ENCODE data around the gene SH3BP5.

The SH3BP5 gene

DNA sequence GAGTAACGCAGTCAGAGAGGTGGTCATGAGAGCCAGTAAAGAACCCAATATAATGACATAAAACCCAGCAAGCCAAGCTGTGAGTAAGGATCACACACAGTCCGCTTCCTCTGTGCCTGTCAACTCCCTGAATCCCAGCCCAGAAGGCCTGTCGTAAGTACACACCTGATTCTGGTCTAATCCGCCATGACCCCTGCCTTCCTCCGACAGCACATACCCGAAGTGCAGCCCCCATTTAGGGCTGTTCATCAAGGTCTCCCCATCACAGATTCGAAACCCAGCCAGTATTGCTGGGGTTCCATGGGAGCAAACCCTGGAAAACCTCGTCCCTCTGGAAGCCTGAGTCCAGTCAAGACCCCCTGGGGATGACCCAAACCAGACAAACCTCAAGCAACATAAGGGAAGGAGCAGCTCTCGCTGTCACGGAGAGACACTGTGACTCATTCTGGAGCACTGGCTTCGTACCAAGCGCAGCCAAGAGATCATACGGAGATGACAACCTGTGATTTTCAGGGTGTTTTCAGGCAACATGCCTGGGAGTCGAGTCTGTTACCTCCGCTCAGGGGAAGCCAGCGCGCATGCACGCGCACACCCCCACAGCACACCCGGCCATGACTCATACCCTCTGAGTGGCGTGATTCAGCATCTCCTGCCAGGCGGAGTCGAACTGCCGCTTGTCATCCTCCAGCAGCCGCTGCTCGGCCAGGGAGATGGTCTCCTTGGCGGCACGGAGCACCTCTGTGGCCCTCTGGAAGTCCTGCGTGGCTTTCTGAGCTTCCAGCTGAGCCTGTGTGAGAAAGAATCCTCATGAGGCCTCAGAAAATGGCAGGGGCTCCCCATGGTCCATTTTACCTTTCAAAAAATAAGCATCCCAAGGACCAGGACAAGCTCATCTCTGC lies 63.0 kb downstream of the SH3BP5 start:
- intact Hi-C loops (cut with DNase I; ENCODE audit: low total_unique reads), result loop anchor here (5.0 kb wide), 1 partner anchor 108 kb away; no protein-coding TSS in a partner anchor
- H3K4me1 ChIP-seq, result peaks cover 0 to 33% (median 17%) of the 10 kb centered on the region in 4 donors

DNA sequence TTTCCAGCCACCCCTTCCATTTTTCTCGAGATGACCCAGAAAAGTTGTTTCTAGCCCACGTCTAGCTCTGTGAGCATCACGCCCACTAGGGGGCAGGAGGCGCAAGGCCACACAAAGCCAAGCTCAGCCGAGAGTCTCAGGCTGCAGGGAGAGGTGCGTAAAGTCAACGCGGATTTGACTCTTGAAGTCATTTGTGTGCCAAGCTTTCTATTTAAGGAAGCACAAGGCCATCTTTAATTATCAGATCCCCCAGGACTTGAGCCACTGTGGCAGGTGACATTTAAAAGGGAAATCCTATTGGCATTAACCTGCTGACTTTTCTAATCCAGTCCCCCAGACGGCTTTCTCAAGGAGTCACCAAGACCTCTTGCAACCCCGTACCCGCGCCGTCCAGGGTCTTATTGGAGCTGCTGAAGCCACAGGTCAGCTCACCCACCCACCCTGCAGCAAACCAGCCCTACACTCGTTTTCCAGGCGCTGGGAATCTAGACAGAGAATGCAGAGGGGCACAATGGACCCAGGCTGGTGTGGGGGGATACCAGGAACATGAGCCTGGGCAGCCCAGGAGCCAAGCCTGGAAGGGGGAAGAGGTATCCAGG lies 64.3 kb downstream of the SH3BP5 start:
- Histone ChIP-seq H3K27me3 (no peaks in the 10 kb centered on the region), H3K36me3 (no peaks in the 10 kb centered on the region), H3K9me3 (no peaks in the 10 kb centered on the region), H3K4me3 (no peak overlapping the region), H3K27ac (peak overlapping the region; percentile 64 to 66), H3K4me1 (peaks cover 0 to 43% (median 21%) of the 10 kb centered on the region in 4 donors)
- peak; percentile 90 for DNase-seq
- intact Hi-C loops (cut with DNase I; ENCODE audit: low total_unique reads), result loop anchor here (5.0 kb wide), 1 partner anchor 109 kb away; no protein-coding TSS in a partner anchor
- TF ChIP-seq, protein P1, sequence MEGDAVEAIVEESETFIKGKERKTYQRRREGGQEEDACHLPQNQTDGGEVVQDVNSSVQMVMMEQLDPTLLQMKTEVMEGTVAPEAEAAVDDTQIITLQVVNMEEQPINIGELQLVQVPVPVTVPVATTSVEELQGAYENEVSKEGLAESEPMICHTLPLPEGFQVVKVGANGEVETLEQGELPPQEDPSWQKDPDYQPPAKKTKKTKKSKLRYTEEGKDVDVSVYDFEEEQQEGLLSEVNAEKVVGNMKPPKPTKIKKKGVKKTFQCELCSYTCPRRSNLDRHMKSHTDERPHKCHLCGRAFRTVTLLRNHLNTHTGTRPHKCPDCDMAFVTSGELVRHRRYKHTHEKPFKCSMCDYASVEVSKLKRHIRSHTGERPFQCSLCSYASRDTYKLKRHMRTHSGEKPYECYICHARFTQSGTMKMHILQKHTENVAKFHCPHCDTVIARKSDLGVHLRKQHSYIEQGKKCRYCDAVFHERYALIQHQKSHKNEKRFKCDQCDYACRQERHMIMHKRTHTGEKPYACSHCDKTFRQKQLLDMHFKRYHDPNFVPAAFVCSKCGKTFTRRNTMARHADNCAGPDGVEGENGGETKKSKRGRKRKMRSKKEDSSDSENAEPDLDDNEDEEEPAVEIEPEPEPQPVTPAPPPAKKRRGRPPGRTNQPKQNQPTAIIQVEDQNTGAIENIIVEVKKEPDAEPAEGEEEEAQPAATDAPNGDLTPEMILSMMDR (IDR thresholded peaks at IDR 0.05), result peak; percentile 91 to 95

More for the DNA sequence above, 63.0 kb downstream of the SH3BP5 start:
- peak overlapping the region; percentile 64 to 66 for H3K27ac ChIP-seq
- TF ChIP-seq, protein P1 (IDR thresholded peaks at IDR 0.05), result no peak
- H3K27me3 ChIP-seq, result no peaks in the 10 kb centered on the region
- H3K4me3 ChIP-seq, result no peak overlapping the region
- H3K9me3 ChIP-seq, result no peaks in the 10 kb centered on the region
- no peaks in the 10 kb centered on the region for H3K36me3 ChIP-seq
- peak; percentile 89 to 93 for DNase-seq

DNA sequence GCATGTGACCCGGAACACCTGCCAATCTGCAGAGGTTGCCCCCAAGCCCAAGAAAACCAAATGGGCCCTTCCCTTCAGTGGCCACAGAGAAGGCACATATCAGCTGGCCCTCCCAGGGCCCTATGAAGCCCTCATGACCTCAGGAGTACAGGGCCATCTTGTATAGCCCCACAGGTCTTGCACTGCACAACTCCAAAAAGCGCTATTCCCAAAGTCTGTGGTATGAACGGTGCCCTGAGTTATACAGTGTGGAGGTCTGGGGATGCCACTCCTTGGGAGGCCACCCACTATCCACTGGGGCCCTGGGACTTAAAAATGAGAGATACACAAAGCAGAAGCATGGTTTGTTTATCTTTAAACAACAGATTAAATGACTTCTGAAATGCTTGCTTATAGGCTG lies 64.9 kb downstream of the SH3BP5 start:
- TF ChIP-seq, protein P1 (IDR thresholded peaks at IDR 0.05), result no peak
- Histone ChIP-seq H3K9me3 (no peaks in the 10 kb centered on the region), H3K4me1 (peaks cover 0 to 45% (median 21%) of the 10 kb centered on the region in 4 donors), H3K36me3 (no peaks in the 10 kb centered on the region), H3K27me3 (no peaks in the 10 kb centered on the region), H3K4me3 (no peak overlapping the region), H3K27ac (peak overlapping the region in 1 of 2 donors; percentile 64)
- intact Hi-C loops (cut with DNase I; ENCODE audit: low total_unique reads), result loop anchor here (2.0 to 5.0 kb wide), 2 partner anchors 63 to 110 kb away; no protein-coding TSS in a partner anchor
- no peak for DNase-seq

DNA sequence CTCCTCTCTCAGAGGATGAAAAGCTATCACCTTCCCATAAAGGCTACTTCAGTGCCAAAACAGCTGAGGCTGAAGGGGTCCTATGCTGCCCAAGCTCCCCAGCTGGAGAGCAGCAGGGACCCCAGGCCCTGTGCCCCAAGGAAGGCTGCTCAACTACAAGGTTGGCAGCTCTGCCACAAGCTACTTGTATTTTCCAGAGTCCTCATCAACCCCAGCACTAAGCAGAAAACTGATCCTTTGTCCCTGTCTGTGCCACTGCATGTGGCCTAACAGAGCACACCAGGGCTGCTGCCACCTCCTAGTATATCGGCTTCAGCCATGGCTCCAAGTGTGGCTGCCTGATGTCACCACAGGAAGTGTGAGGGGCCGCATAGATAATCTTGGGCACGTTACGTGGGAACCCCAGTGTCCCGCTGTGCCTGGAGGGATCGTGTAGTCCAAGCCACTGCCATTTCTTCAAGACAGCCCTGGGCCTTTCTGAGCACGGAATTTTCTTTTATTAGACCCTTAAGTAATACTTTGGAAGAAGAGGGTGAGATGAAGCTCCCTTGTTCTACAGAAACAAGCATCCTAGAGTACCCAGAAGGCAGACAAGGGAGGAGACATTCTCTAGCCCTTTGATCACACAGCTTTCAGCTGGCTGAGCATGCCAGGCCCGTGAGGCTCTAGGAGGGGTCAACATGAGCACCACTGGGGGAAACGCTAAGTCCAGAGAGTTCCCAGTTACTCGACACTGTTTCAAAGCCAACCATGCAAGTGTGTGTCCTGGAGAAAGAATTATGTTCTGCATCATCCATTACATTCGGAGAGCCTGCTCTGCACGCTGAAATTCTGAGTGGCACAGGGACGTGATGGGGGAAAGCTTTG lies 65.6 kb downstream of the SH3BP5 start:
- Histone ChIP-seq H3K36me3 (peaks cover 0 to 7% (median 0%) of the 10 kb centered on the region in 3 donors), H3K4me1 (peaks cover 0 to 45% (median 21%) of the 10 kb centered on the region in 4 donors), H3K27me3 (no peaks in the 10 kb centered on the region), H3K4me3 (no peak overlapping the region), H3K27ac (no peak overlapping the region), H3K9me3 (no peaks in the 10 kb centered on the region)
- TF ChIP-seq, protein P1 (IDR thresholded peaks at IDR 0.05), result no peak
- intact Hi-C loops (cut with DNase I; ENCODE audit: low total_unique reads), result loop anchor here (2.0 to 5.0 kb wide), 2 partner anchors 64 to 111 kb away; no protein-coding TSS in a partner anchor
- no peak for DNase-seq
